ENCODE results near the gene RGCC.
"Not testable (repeated sequence)": the region's sequence is repeated elsewhere in the genome, so short reads cannot be mapped to it uniquely, and the experiment has no call there.

Gene RGCC

GRCh38 chr13:41416276-41416675 is 41.1 kb upstream of the RGCC start:
- H3K27ac ChIP-seq, result no peak overlapping the region
- TF ChIP-seq, protein P1, sequence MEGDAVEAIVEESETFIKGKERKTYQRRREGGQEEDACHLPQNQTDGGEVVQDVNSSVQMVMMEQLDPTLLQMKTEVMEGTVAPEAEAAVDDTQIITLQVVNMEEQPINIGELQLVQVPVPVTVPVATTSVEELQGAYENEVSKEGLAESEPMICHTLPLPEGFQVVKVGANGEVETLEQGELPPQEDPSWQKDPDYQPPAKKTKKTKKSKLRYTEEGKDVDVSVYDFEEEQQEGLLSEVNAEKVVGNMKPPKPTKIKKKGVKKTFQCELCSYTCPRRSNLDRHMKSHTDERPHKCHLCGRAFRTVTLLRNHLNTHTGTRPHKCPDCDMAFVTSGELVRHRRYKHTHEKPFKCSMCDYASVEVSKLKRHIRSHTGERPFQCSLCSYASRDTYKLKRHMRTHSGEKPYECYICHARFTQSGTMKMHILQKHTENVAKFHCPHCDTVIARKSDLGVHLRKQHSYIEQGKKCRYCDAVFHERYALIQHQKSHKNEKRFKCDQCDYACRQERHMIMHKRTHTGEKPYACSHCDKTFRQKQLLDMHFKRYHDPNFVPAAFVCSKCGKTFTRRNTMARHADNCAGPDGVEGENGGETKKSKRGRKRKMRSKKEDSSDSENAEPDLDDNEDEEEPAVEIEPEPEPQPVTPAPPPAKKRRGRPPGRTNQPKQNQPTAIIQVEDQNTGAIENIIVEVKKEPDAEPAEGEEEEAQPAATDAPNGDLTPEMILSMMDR (IDR thresholded peaks at IDR 0.05), result no peak
- TF ChIP-seq ZFX (IDR thresholded peaks at IDR 0.05; ENCODE audit: borderline replicate concordance), result no peak

DNA sequence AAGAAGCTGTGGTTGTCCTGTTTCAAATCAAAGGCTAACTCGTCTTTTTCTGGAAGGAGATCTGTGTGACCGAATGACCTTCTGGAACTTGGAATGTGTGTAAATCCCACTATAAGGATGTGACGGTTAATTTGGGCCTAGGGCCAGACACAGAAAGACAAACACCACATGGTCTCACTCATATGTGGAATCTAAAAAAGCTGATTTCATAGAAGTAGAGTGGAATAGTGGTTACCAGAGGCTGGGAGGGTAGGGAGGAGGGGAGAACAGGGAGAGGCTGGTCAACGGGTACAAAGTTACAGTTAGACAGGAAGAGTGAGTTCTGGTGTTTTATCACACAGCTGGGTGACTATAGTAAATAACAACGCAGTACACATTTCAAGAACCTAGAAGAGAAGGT is 39.3 kb upstream of the RGCC start:
- TF ChIP-seq, protein P1 (IDR thresholded peaks at IDR 0.05), result no peak
- no peak for TF ChIP-seq ZFX (IDR thresholded peaks at IDR 0.05; ENCODE audit: borderline replicate concordance)
- H3K27ac ChIP-seq, result no peak overlapping the region

GRCh38 chr13:41418731-41419130 is 38.6 kb upstream of the RGCC start:
- TF ChIP-seq, protein P1 (IDR thresholded peaks at IDR 0.05), result no peak
- no peak for TF ChIP-seq ZFX (IDR thresholded peaks at IDR 0.05; ENCODE audit: borderline replicate concordance)
- H3K27ac ChIP-seq, result no peak overlapping the region

GRCh38 chr13:41419206-41419605 is 38.1 kb upstream of the RGCC start:
- no peak for TF ChIP-seq ZFX (IDR thresholded peaks at IDR 0.05; ENCODE audit: borderline replicate concordance)
- TF ChIP-seq, protein P1 (IDR thresholded peaks at IDR 0.05), result no peak
- no peak overlapping the region for H3K27ac ChIP-seq

DNA sequence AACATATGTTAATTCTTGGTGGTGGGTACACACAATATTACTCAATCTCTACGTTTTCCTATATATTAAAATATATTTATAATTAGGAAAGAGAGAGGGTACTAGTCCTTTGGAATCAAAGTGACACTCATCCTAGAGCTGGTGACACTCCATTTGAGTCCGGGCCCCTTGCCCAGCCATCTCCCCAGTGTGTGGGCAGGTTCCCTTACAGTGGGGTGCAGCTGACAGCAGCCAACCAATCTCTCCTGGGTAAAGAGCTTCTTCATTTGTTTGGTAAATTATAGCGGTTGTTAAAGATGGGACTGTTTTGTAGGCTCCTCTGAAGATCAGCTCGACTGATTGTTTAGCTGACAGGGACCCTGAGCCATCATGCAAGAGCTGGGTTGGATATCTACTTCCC is 37.2 kb upstream of the RGCC start:
- TF ChIP-seq, protein P1 (IDR thresholded peaks at IDR 0.05), result no peak
- TF ChIP-seq ZFX (IDR thresholded peaks at IDR 0.05; ENCODE audit: borderline replicate concordance), result no peak
- H3K27ac ChIP-seq, result no peak overlapping the region

- H3K27ac ChIP-seq, result not testable (repeated sequence)
These were observed 36.0 kb upstream of the RGCC start for GRCh38 chr13:41421330-41421729.

GRCh38 chr13:41421983-41422382 is 35.4 kb upstream of the RGCC start:
- not testable (repeated sequence) for H3K27ac ChIP-seq

GRCh38 chr13:41423259-41423658 is 34.1 kb upstream of the RGCC start:
- not testable (repeated sequence) for H3K27ac ChIP-seq

GRCh38 chr13:41424675-41425074 is 32.7 kb upstream of the RGCC start:
- not testable (repeated sequence) for H3K27ac ChIP-seq

DNA sequence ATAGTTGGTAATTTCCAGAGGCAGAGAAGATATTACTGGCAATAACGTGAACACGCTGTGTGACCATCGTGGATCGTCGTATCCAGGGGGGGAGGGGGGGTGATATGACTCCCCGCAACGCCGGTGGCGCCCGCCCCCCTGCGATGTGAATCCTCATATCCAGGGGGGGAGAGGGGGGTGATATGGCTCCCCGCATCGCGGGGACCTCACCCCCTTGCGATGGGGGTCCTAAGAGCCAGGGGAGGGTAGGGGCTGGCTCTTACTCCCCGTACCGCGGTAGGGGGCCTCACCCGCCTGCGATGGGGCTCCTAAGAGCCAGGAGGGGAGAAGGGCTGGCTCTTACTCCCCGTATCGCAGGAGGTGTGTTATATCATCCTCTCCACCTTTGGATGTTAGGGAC is 31.3 kb upstream of the RGCC start:
- TF ChIP-seq, protein P1 (IDR thresholded peaks at IDR 0.05), result no peak
- TF ChIP-seq ZFX (IDR thresholded peaks at IDR 0.05; ENCODE audit: borderline replicate concordance), result no peak
- no peak overlapping the region for H3K27ac ChIP-seq
